ENCODE results near the gene PSMB3. TPM values are rescaled to one million over a fixed set of nuclear protein-coding genes. Genes with fewer than 3 reads are reported as not detected.

PSMB3 gene
- total and polyA plus RNA-seq, 5 donors from 2014 or later = 107 to 589 (median 492) TPM

DNA sequence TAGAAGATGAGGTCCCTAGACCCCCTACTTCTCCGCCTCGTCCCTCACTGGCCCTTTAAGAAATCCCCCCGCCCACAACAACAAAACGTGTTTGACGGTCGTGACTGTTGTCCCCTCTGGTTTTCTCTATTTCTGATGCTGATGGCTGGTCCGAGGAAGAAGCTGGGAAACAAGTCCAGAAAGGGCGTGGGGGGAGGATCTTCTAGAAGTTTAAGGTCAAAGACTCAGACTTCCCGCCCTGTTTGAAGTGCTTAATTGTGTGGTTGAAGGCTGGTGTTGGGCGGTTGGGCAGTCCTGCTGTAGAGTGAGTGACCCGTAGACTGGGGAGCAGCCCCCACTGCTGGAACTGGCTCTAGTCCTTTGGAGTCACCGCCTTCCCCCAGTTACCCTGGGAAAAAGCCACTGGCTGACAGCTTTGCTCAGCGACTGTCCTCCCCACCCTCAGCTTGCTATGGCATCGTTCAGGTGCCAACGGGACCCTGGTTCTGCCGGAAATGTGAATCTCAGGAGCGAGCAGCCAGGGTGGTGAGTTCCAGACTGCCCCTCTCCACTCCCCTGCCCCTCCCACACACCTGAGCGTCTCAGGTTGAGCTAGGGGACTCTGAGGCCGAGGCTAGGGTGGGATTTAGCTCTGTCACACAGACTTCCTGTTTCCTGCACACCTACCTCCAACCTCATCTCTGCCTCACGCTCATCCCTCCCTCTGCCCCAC lies 45.9 kb upstream of the PSMB3 start:
- Histone ChIP-seq H3K27ac (ENCODE audit: insufficient read depth, low read length, poor library complexity, severe bottlenecking) (peak overlapping the region; percentile 76), H3K4me3 (ENCODE audit: low read depth, low read length) (peak overlapping the region; percentile 84), H3K36me3 (ENCODE audit: control insufficient read depth, insufficient read depth, low read length) (peaks cover 37% of the 10 kb centered on the region), H3K4me1 (ENCODE audit: control insufficient read depth, insufficient read depth, low read length, poor library complexity, severe bottlenecking) (peaks cover 56% of the 10 kb centered on the region), H3K27me3 (ENCODE audit: control insufficient read depth, insufficient read depth, low read length) (no peaks in the 10 kb centered on the region), H3K9me3 (ENCODE audit: control insufficient read depth in 2 of 2, low read length in 2 of 2) (no peaks in the 10 kb centered on the region)
- H3K27me3 Mint-ChIP-seq = no peaks in the 10 kb centered on the region
- peaks cover 32% of the 10 kb centered on the region for H3K36me3 Mint-ChIP-seq
- peaks cover 0 to 3% (median 0%) of the 10 kb centered on the region in 7 donors for H3K9me3 Mint-ChIP-seq
- H3K4me1 Mint-ChIP-seq = peaks cover 12 to 66% (median 27%) of the 10 kb centered on the region in 4 donors
- H3K27ac Mint-ChIP-seq = peak overlapping the region; percentile 85 to 95 (median 92)
- H3K4me3 Mint-ChIP-seq = peak overlapping the region; percentile 94 to 100 (median 98)
- ATAC-seq (ENCODE audit: low read depth in 2 of 2) (no peak), DNase-seq (peak in 2 of 3 donors; percentile 19 to 52)

DNA sequence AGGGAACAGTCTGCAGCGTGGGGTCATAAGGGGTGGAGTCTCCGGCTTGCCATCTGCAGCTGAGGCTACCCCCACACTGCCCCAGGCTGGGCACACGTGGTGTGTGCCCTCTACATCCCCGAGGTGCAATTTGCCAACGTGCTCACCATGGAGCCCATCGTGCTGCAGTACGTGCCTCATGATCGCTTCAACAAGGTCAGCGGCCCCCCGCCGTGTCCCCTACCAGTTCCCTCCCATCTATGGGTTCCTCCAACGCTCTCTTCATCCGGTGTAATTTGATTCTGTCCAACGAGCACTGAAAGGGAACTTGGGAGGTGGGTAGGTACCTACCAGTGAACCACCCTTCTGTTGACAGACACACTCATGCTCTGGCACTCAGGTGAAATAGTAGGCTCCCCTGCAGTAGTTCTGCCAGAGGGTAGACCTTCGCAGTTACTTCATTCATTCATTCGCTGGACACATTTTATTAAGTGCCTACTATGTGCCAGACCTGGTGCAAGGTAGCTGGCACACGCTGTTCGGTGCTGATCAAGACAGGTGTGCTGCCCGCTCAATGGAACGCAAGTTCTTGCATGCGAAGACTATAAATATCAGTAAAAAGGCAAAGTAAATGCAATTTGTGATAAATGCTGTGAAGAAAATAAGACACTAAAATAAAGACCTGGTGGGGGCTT lies 44.7 kb upstream of the PSMB3 start:
- no peaks in the 10 kb centered on the region for H3K27me3 ChIP-seq (ENCODE audit: control insufficient read depth, insufficient read depth, low read length)
- Mint-ChIP-seq H3K4me3 (peak overlapping the region; percentile 43 to 100 (median 96)), H3K27ac (peak overlapping the region; percentile 65 to 85 (median 69)), H3K9me3 (peaks cover 0 to 3% (median 0%) of the 10 kb centered on the region in 7 donors), H3K36me3 (peaks cover 32% of the 10 kb centered on the region), H3K4me1 (peaks cover 12 to 66% (median 26%) of the 10 kb centered on the region in 4 donors), H3K27me3 (no peaks in the 10 kb centered on the region)
- peak overlapping the region; percentile 76 for H3K27ac ChIP-seq (ENCODE audit: insufficient read depth, low read length, poor library complexity, severe bottlenecking)
- peaks cover 47% of the 10 kb centered on the region for H3K36me3 ChIP-seq (ENCODE audit: control insufficient read depth, insufficient read depth, low read length)
- no peak for ATAC-seq (ENCODE audit: low read depth in 2 of 2)
- no peak for DNase-seq
- peaks cover 48% of the 10 kb centered on the region for H3K4me1 ChIP-seq (ENCODE audit: control insufficient read depth, insufficient read depth, low read length, poor library complexity, severe bottlenecking)
- H3K9me3 ChIP-seq (ENCODE audit: control insufficient read depth in 2 of 2, low read length in 2 of 2) = no peaks in the 10 kb centered on the region
- H3K4me3 ChIP-seq (ENCODE audit: low read depth, low read length) = no peak overlapping the region

DNA sequence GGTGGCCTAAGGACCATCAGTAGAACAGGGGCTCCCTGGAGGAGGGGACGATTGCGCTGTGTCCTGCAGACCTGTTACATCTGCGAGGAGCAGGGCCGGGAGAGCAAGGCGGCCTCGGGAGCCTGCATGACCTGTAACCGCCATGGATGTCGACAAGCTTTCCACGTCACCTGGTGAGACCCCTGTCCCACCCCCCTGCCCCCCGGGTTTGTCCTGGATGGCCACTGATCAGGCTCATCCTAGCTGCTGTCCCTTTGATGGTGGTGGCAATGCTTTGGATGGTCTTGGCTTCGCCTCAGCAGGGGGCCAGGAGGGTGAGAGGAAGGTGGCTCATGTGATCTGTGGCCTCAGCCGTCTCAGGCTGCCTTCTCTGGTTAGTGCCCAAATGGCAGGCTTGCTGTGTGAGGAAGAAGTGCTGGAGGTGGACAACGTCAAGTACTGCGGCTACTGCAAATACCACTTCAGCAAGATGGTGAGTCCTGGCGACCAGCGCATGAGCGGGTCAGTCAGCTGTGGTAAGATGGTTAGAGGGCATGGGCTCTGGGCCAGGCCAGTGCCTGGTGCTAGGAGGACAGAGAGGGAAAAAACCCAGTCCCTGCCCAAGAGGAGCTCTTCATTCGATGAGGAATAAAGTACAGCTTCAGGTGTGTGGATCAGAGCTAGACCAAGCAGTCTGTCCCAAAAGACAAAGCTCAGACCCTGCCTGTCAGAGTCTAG lies 43.3 kb upstream of the PSMB3 start:
- H3K27me3 Mint-ChIP-seq = no peaks in the 10 kb centered on the region
- H3K4me1 Mint-ChIP-seq = peaks cover 5 to 61% (median 28%) of the 10 kb centered on the region in 4 donors
- ATAC-seq (ENCODE audit: low read depth in 2 of 2) (no peak), DNase-seq (no peak)
- Histone ChIP-seq H3K27ac (ENCODE audit: insufficient read depth, low read length, poor library complexity, severe bottlenecking) (no peak overlapping the region), H3K9me3 (ENCODE audit: control insufficient read depth in 2 of 2, low read length in 2 of 2) (no peaks in the 10 kb centered on the region), H3K4me3 (ENCODE audit: low read depth, low read length) (no peak overlapping the region), H3K4me1 (ENCODE audit: control insufficient read depth, insufficient read depth, low read length, poor library complexity, severe bottlenecking) (peaks cover 33% of the 10 kb centered on the region), H3K36me3 (ENCODE audit: control insufficient read depth, insufficient read depth, low read length) (peaks cover 61% of the 10 kb centered on the region), H3K27me3 (ENCODE audit: control insufficient read depth, insufficient read depth, low read length) (no peaks in the 10 kb centered on the region)
- H3K4me3 Mint-ChIP-seq = peak overlapping the region in 2 of 4 donors; percentile 16 to 63
- H3K9me3 Mint-ChIP-seq = peaks cover 0 to 3% (median 0%) of the 10 kb centered on the region in 7 donors
- H3K27ac Mint-ChIP-seq = peak overlapping the region in 1 of 3 donors; percentile 86
- H3K36me3 Mint-ChIP-seq = peaks cover 38% of the 10 kb centered on the region

DNA sequence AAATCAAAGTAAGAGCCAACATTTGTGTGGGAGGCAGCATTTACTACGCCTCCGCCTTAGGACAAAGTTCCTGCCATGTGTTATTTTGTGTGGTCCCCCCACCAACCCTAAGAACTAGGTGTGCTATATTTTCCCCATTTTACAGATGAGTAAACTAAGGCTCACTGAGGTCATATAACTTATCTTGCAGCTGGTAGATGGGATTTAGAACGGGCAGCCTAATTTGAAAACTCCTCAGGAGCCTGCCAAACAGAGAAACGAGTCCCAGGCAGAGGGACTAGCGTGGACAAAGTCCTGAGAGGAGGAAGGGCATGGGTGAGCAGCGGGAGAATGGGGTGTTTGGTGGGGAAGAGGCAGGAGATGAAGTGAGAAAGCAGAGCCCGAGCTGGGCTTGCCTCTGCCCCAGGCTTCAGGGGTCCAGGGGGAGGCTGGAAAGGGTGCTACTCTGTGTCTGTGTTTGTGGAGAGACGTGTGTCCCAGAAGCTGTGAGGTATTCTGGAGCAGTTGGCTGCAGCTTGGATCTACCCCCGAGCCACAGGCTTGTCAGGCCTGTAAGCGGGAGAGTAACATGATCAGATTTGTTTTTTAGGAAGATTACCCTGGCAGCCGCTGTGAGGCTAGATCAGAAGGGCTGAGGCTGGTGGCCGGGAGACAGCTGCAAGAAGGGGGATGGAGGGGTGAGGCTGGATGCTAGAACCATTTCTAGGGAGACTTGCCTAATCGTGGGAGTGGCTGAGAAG lies 42.5 kb upstream of the PSMB3 start:
- Mint-ChIP-seq H3K27me3 (no peaks in the 10 kb centered on the region), H3K27ac (peak overlapping the region in 2 of 3 donors; percentile 64 to 86), H3K36me3 (peaks cover 40% of the 10 kb centered on the region), H3K9me3 (peaks cover 0 to 3% (median 0%) of the 10 kb centered on the region in 7 donors), H3K4me1 (peaks cover 5 to 62% (median 32%) of the 10 kb centered on the region in 4 donors), H3K4me3 (peak overlapping the region in 3 of 4 donors; percentile 16 to 62 (median 35))
- peaks cover 29% of the 10 kb centered on the region for H3K4me1 ChIP-seq (ENCODE audit: control insufficient read depth, insufficient read depth, low read length, poor library complexity, severe bottlenecking)
- no peaks in the 10 kb centered on the region for H3K27me3 ChIP-seq (ENCODE audit: control insufficient read depth, insufficient read depth, low read length)
- H3K36me3 ChIP-seq (ENCODE audit: control insufficient read depth, insufficient read depth, low read length) = peaks cover 69% of the 10 kb centered on the region
- no peak overlapping the region for H3K27ac ChIP-seq (ENCODE audit: insufficient read depth, low read length, poor library complexity, severe bottlenecking)
- no peak for ATAC-seq (ENCODE audit: low read depth in 2 of 2)
- DNase-seq = no peak
- H3K4me3 ChIP-seq (ENCODE audit: low read depth, low read length) = no peak overlapping the region
- H3K9me3 ChIP-seq (ENCODE audit: control insufficient read depth in 2 of 2, low read length in 2 of 2) = no peaks in the 10 kb centered on the region

DNA sequence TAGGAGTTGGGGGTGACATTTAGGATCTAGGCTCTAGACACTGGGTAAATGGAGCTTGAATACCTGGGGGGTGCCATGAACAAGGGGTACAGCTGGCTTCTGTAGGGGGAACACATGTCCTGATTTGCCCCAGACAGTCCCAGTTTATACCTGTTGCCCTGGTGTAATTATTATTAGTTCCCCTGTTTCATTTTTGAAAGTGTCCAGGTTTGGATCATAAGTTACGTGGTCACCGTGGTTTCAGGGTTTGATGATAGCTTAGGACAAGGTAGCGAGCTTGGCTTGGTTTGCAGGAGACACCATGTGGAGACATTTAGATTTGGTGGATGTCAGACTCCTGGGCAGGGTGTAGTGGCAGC lies 42.0 kb upstream of the PSMB3 start:
- Histone ChIP-seq H3K4me1 (ENCODE audit: control insufficient read depth, insufficient read depth, low read length, poor library complexity, severe bottlenecking) (peaks cover 29% of the 10 kb centered on the region), H3K27me3 (ENCODE audit: control insufficient read depth, insufficient read depth, low read length) (no peaks in the 10 kb centered on the region), H3K27ac (ENCODE audit: insufficient read depth, low read length, poor library complexity, severe bottlenecking) (no peak overlapping the region), H3K36me3 (ENCODE audit: control insufficient read depth, insufficient read depth, low read length) (peaks cover 74% of the 10 kb centered on the region), H3K9me3 (ENCODE audit: control insufficient read depth in 2 of 2, low read length in 2 of 2) (no peaks in the 10 kb centered on the region), H3K4me3 (ENCODE audit: low read depth, low read length) (no peak overlapping the region)
- H3K4me3 Mint-ChIP-seq = peak overlapping the region in 2 of 4 donors; percentile 35 to 62
- H3K27me3 Mint-ChIP-seq = no peaks in the 10 kb centered on the region
- DNase-seq = no peak
- H3K27ac Mint-ChIP-seq = peak overlapping the region in 1 of 3 donors; percentile 64
- H3K9me3 Mint-ChIP-seq = peaks cover 0 to 3% (median 0%) of the 10 kb centered on the region in 7 donors
- H3K36me3 Mint-ChIP-seq = peaks cover 40% of the 10 kb centered on the region
- ATAC-seq (ENCODE audit: low read depth in 2 of 2) = no peak
- H3K4me1 Mint-ChIP-seq = peaks cover 5 to 62% (median 32%) of the 10 kb centered on the region in 4 donors

DNA sequence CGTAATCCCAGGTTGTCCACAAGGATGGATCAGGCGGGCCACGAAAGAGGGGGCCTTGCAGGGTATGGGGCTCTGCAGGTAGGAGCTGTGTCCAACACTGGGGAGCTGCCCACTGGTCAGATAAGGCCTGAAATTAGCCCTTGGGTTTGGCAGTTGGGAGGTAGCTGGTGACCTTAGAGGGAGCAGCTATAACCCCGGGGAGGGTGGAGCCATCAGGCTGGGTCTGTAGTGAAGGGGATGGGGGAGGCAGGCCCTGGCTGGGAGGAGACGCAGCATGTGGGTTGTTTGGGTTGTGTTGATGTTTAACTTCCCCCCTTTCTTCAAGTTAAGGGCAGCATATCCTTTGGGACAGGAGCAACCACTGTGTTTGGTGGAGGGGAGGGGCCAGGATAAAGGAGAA lies 41.6 kb upstream of the PSMB3 start:
- peaks cover 26% of the 10 kb centered on the region for H3K4me1 ChIP-seq (ENCODE audit: control insufficient read depth, insufficient read depth, low read length, poor library complexity, severe bottlenecking)
- H3K27ac Mint-ChIP-seq = peak overlapping the region in 2 of 3 donors; percentile 45 to 71

More for the DNA sequence above, 41.6 kb upstream of the PSMB3 start:
- Histone ChIP-seq H3K27me3 (ENCODE audit: control insufficient read depth, insufficient read depth, low read length) (no peaks in the 10 kb centered on the region), H3K4me3 (ENCODE audit: low read depth, low read length) (no peak overlapping the region), H3K27ac (ENCODE audit: insufficient read depth, low read length, poor library complexity, severe bottlenecking) (no peak overlapping the region), H3K36me3 (ENCODE audit: control insufficient read depth, insufficient read depth, low read length) (peaks cover 78% of the 10 kb centered on the region), H3K9me3 (ENCODE audit: control insufficient read depth in 2 of 2, low read length in 2 of 2) (no peaks in the 10 kb centered on the region)
- Mint-ChIP-seq H3K9me3 (peaks cover 0 to 3% (median 0%) of the 10 kb centered on the region in 7 donors), H3K4me3 (peak overlapping the region in 2 of 4 donors; percentile 31 to 35), H3K4me1 (peaks cover 5 to 64% (median 33%) of the 10 kb centered on the region in 4 donors), H3K36me3 (peaks cover 43% of the 10 kb centered on the region), H3K27me3 (no peaks in the 10 kb centered on the region)
- DNase-seq = no peak
- no peak for ATAC-seq (ENCODE audit: low read depth in 2 of 2)
